Prostate gland (tissue), 2 donors: Measurements from ENCODE around the gene RNH1.

Source experiments
- CTCF ChIP-seq, 4 experiments: fragments of 200-600 bp in 2 of 4; fragments of 450-650 bp in 2 of 4; sonication (generic) in 2 of 4; IDR thresholded peaks; 1 replicate in 3 of 4; 2 replicates in 1 of 4; pipeline ENCODE4 v1.5.1; 2016 to 2019; ENCODE audit warnings: antibody characterized with exemption in 4 of 4, mild to moderate bottlenecking in 2 of 4, moderate library complexity in 2 of 4
- POLR2A ChIP-seq: fragments of 450-650 bp; IDR thresholded peaks from one replicate; pipeline ENCODE4 v1.6.1; 2016; ENCODE audit warnings: antibody characterized with exemption, mild to moderate bottlenecking
- POLR2AphosphoS5 ChIP-seq: sonication (generic); formaldehyde crosslinking; IDR thresholded peaks from one replicate; pipeline ENCODE4 v1.6.1; 2017; ENCODE audit warnings: antibody characterized with exemption

- TF ChIP-seq CTCF (IDR thresholded peaks at IDR 0.05) (no peak), POLR2AphosphoS5 (no peak), POLR2A (no peak)
Measured at GRCh38 chr11:446891-447290, 60.2 kb downstream of the RNH1 start.
